Measurements from ENCODE around the gene ERCC5. TPM values are rescaled to one million over a fixed set of nuclear protein-coding genes. Genes with fewer than 3 reads are reported as not detected.

Gene ERCC5
- total and polyA plus RNA-seq, 2 donors (not counting 1 experiment from before 2014, with no cell fraction given), result 36.6 to 78.9 TPM

DNA sequence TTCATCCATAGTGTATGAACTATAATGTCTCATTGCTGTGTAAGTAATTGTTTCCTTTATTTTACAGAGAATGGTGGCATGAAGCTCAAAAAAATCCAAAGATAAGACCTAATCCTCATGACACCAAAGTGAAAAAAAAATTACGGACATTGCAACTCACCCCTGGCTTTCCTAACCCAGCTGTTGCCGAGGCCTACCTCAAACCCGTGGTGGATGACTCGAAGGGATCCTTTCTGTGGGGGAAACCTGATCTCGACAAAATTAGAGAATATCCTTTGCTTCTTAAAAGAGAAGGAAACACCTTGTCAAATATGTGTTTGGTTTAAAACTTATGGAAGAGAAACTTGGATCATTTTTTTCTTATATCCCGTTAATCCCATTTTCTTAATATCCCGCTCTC lies 26.3 kb downstream of the ERCC5 start:
- no peak overlapping the region for H3K4me2 ChIP-seq (ENCODE audit: extremely low read depth, insufficient read depth, low read length)
- H3K79me2 ChIP-seq (ENCODE audit: control insufficient read depth, insufficient read depth, low read length), result peaks cover 4% of the 10 kb centered on the region
- H3K4me3 ChIP-seq (replicated peaks in 1 of 4; ENCODE audit: control extremely low read depth in 1 of 4, insufficient read depth in 1 of 4, low read depth in 3 of 4, low read length in 4 of 4), result no peak overlapping the region
- H3K9me3 ChIP-seq (ENCODE audit: control insufficient read depth, insufficient read depth, low read depth, low read length), result no peaks in the 10 kb centered on the region
- no peak for TF ChIP-seq EZH2 (IDR thresholded peaks at IDR 0.05; ENCODE audit: low read length, missing control alignments)
- TF ChIP-seq, protein P1, sequence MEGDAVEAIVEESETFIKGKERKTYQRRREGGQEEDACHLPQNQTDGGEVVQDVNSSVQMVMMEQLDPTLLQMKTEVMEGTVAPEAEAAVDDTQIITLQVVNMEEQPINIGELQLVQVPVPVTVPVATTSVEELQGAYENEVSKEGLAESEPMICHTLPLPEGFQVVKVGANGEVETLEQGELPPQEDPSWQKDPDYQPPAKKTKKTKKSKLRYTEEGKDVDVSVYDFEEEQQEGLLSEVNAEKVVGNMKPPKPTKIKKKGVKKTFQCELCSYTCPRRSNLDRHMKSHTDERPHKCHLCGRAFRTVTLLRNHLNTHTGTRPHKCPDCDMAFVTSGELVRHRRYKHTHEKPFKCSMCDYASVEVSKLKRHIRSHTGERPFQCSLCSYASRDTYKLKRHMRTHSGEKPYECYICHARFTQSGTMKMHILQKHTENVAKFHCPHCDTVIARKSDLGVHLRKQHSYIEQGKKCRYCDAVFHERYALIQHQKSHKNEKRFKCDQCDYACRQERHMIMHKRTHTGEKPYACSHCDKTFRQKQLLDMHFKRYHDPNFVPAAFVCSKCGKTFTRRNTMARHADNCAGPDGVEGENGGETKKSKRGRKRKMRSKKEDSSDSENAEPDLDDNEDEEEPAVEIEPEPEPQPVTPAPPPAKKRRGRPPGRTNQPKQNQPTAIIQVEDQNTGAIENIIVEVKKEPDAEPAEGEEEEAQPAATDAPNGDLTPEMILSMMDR (conservative IDR thresholded peaks at IDR 0.05 in 1 of 2, IDR thresholded peaks at IDR 0.05 in 1 of 2; ENCODE audit: low read depth in 1 of 2, low read length in 2 of 2), result no peak
- no peaks in the 10 kb centered on the region for H4K20me1 ChIP-seq (ENCODE audit: control insufficient read depth, extremely low read depth, insufficient read depth, low read length)
- H3K27ac ChIP-seq (ENCODE audit: insufficient read depth, low read length), result no peak overlapping the region
- H3K27me3 ChIP-seq (ENCODE audit: control insufficient read depth, insufficient read depth, low read length), result no peaks in the 10 kb centered on the region
- DNase-seq (ENCODE audit: low read depth in 2 of 2), result no peak
- H2AFZ ChIP-seq (ENCODE audit: low read length), result no peak overlapping the region
- H3K4me1 ChIP-seq (ENCODE audit: control insufficient read depth, extremely low read depth, insufficient read depth, low read length), result no peaks in the 10 kb centered on the region
- H3K36me3 ChIP-seq (ENCODE audit: control insufficient read depth, insufficient read depth, low read length), result peaks cover 12% of the 10 kb centered on the region
- no peak overlapping the region for H3K9ac ChIP-seq (ENCODE audit: insufficient read depth, low read length)

- TF ChIP-seq EZH2 (IDR thresholded peaks at IDR 0.05; ENCODE audit: low read length, missing control alignments), result no peak
- TF ChIP-seq, protein P1 (conservative IDR thresholded peaks at IDR 0.05 in 1 of 2, IDR thresholded peaks at IDR 0.05 in 1 of 2; ENCODE audit: low read depth in 1 of 2, low read length in 2 of 2), result no peak
- H3K4me2 ChIP-seq (ENCODE audit: extremely low read depth, insufficient read depth, low read length), result no peak overlapping the region
- H4K20me1 ChIP-seq (ENCODE audit: control insufficient read depth, extremely low read depth, insufficient read depth, low read length), result no peaks in the 10 kb centered on the region
- no peak overlapping the region for H3K27ac ChIP-seq (ENCODE audit: insufficient read depth, low read length)
- no peaks in the 10 kb centered on the region for H3K4me1 ChIP-seq (ENCODE audit: control insufficient read depth, extremely low read depth, insufficient read depth, low read length)
- no peaks in the 10 kb centered on the region for H3K27me3 ChIP-seq (ENCODE audit: control insufficient read depth, insufficient read depth, low read length)
- H2AFZ ChIP-seq (ENCODE audit: low read length), result no peak overlapping the region
- H3K4me3 ChIP-seq (replicated peaks in 1 of 4; ENCODE audit: control extremely low read depth in 1 of 4, insufficient read depth in 1 of 4, low read depth in 3 of 4, low read length in 4 of 4), result no peak overlapping the region
- H3K9me3 ChIP-seq (ENCODE audit: control insufficient read depth, insufficient read depth, low read depth, low read length), result no peaks in the 10 kb centered on the region
- H3K79me2 ChIP-seq (ENCODE audit: control insufficient read depth, insufficient read depth, low read length), result peaks cover 4% of the 10 kb centered on the region
- peaks cover 9% of the 10 kb centered on the region for H3K36me3 ChIP-seq (ENCODE audit: control insufficient read depth, insufficient read depth, low read length)
- no peak for DNase-seq (ENCODE audit: low read depth in 2 of 2)
- H3K9ac ChIP-seq (ENCODE audit: insufficient read depth, low read length), result no peak overlapping the region
Measured at GRCh38 chr13:102872531-102872930, 26.7 kb downstream of the ERCC5 start.

DNA sequence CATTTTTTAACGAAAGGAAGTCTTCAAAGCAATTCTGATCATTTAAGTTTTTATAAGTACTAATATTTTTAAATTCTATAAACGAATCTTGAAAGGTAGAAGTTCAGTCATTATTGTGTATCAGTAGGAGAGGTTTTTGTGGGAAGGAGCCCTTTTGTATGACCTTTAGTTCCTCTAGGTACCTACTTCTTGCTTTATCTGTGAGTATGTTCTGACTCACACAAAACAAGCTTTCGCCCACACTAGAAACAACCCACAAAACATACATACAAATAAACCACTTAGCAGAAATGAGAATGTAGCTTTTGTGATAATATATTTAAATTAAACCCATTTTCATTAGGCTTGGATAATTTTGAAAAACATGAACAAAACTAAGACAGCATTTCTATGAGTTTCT lies 27.8 kb downstream of the ERCC5 start:
- H3K79me2 ChIP-seq (ENCODE audit: control insufficient read depth, insufficient read depth, low read length), result peaks cover 4% of the 10 kb centered on the region
- peak; percentile 17 to 36 for DNase-seq (ENCODE audit: low read depth in 2 of 2)
- H3K9me3 ChIP-seq (ENCODE audit: control insufficient read depth, insufficient read depth, low read depth, low read length), result no peaks in the 10 kb centered on the region
- no peak overlapping the region for H3K9ac ChIP-seq (ENCODE audit: insufficient read depth, low read length)
- peaks cover 8% of the 10 kb centered on the region for H3K36me3 ChIP-seq (ENCODE audit: control insufficient read depth, insufficient read depth, low read length)
- no peak overlapping the region for H3K27ac ChIP-seq (ENCODE audit: insufficient read depth, low read length)
- no peaks in the 10 kb centered on the region for H3K4me1 ChIP-seq (ENCODE audit: control insufficient read depth, extremely low read depth, insufficient read depth, low read length)
- H2AFZ ChIP-seq (ENCODE audit: low read length), result no peak overlapping the region
- H3K4me2 ChIP-seq (ENCODE audit: extremely low read depth, insufficient read depth, low read length), result no peak overlapping the region
- no peaks in the 10 kb centered on the region for H3K27me3 ChIP-seq (ENCODE audit: control insufficient read depth, insufficient read depth, low read length)
- no peaks in the 10 kb centered on the region for H4K20me1 ChIP-seq (ENCODE audit: control insufficient read depth, extremely low read depth, insufficient read depth, low read length)
- no peak overlapping the region for H3K4me3 ChIP-seq (replicated peaks in 1 of 4; ENCODE audit: control extremely low read depth in 1 of 4, insufficient read depth in 1 of 4, low read depth in 3 of 4, low read length in 4 of 4)
- TF ChIP-seq EZH2 (IDR thresholded peaks at IDR 0.05; ENCODE audit: low read length, missing control alignments), result no peak
- TF ChIP-seq, protein P1 (conservative IDR thresholded peaks at IDR 0.05 in 1 of 2, IDR thresholded peaks at IDR 0.05 in 1 of 2; ENCODE audit: low read depth in 1 of 2, low read length in 2 of 2), result no peak

Measured in fibroblast of lung (primary cell).